Epithelial cell of esophagus (primary cell): ENCODE data around the gene UNC5C.
A peak's percentile ranks its signal among the peaks of the same experiment; 100 is the strongest.

ENCODE experiments used
- DNase-seq: peaks from one replicate; pipeline ENCODE4 v3.0.0; 2010; ENCODE audit warnings: low read depth
- H3K4me3 ChIP-seq: 2 replicates; pipeline ENCODE4 v1.5.1; 2011; ENCODE audit warnings: mild to moderate bottlenecking, low read length, control low read depth
- CTCF ChIP-seq: IDR thresholded peaks from 2 replicates; pipeline ENCODE4 v1.5.1; 2011; ENCODE audit warnings: low read depth, mild to moderate bottlenecking, low read length, control low read depth, inconsistent platforms; ENCODE audit not compliant: insufficient read depth; ENCODE audit errors: missing control alignments

The UNC5C gene

GRCh38 chr4:95129031-95129430 is 419.7 kb downstream of the UNC5C start:
- DNase-seq, result no peak
- no peak for TF ChIP-seq CTCF
- no peak overlapping the region for H3K4me3 ChIP-seq

- DNase-seq, result peak; percentile 74
- peak; percentile 76 for TF ChIP-seq CTCF
- no peak overlapping the region for H3K4me3 ChIP-seq
Observed at GRCh38 chr4:95124906-95125504, 423.8 kb downstream of the UNC5C start.

- DNase-seq, result no peak
Observed at GRCh38 chr4:95122001-95122400, 426.8 kb downstream of the UNC5C start.

GRCh38 chr4:95120456-95120855 is 428.3 kb downstream of the UNC5C start:
- TF ChIP-seq CTCF, result no peak
- DNase-seq, result no peak
- H3K4me3 ChIP-seq, result no peak overlapping the region

More at GRCh38 chr4:95122001-95122400, 426.8 kb downstream of the UNC5C start:
- no peak for TF ChIP-seq CTCF
- H3K4me3 ChIP-seq, result no peak overlapping the region

- TF ChIP-seq CTCF, result no peak
Observed at GRCh38 chr4:95118497-95118896, 430.3 kb downstream of the UNC5C start.

GRCh38 chr4:95114521-95114920 is 434.3 kb downstream of the UNC5C start:
- no peak for TF ChIP-seq CTCF
- no peak overlapping the region for H3K4me3 ChIP-seq

More at GRCh38 chr4:95118497-95118896, 430.3 kb downstream of the UNC5C start:
- H3K4me3 ChIP-seq, result no peak overlapping the region
- DNase-seq, result no peak

More at GRCh38 chr4:95114521-95114920, 434.3 kb downstream of the UNC5C start:
- DNase-seq, result peak; percentile 27
